ENCODE data around the gene VPS35L. TPM values are rescaled to one million over a fixed set of nuclear protein-coding genes. Genes with fewer than 3 reads are reported as not detected.

VPS35L gene
- total and polyA plus RNA-seq, 2 of the 13 experiments (the other 11 are each of a cell fraction or from before 2014, with no cell fraction given) = 1.4 to 1.6 TPM

GRCh38 chr16:19649980-19650379 is 94.5 kb downstream of the VPS35L start:
- H3K36me3 ChIP-seq (replicated peaks in 1 of 2; ENCODE audit: control insufficient read depth in 1 of 2, insufficient read depth in 2 of 2, low read length in 2 of 2) = no peaks in the 10 kb centered on the region
- H4K20me1 ChIP-seq (ENCODE audit: insufficient read depth, low read length) = no peaks in the 10 kb centered on the region
- ATAC-seq (no peak), DNase-seq (ENCODE audit: low spot score) (no peak), FAIRE-seq (no peak)
- H3K4me3 ChIP-seq (replicated peaks in 1 of 3; ENCODE audit: insufficient read depth in 1 of 3, low read depth in 2 of 3, low read length in 3 of 3) = no peak overlapping the region
- no peak overlapping the region for H3K4me2 ChIP-seq (ENCODE audit: low read depth, low read length)
- 58% methylated on average over 3 of the region's 3 CpGs for WGBS (ENCODE audit: low lambda C conversion rate)
- no TSS peak for BruUV-seq (replicated peaks)
- no peaks in the 10 kb centered on the region for H3K27me3 ChIP-seq (ENCODE audit: control insufficient read depth in 1 of 2, insufficient read depth in 2 of 2, low read length in 2 of 2)
- no peak overlapping the region for H2AFZ ChIP-seq (ENCODE audit: low read length)
- ChIA-PET POLR2A (no interaction called here), CTCF (ENCODE audit: low intra/inter-chr PET ratio, low total read pairs) (no interaction called here)
- no peak overlapping the region for H3K27ac ChIP-seq (ENCODE audit: extremely low read length, insufficient read depth, low read length)
- in situ Hi-C loops (cut with HindIII; ENCODE audit: extremely low pct_ligation_motif_present, low pct_unique_long_range_greater_than_20kb) = no loop called here
- TF ChIP-seq RELA (CRISPR knock-in tag; IDR thresholded peaks at IDR 0.05) (no peak), ZNF432 (CRISPR knock-in tag; IDR thresholded peaks at IDR 0.05; ENCODE audit: borderline replicate concordance) (no peak), ZBTB43 (CRISPR knock-in tag; conservative IDR thresholded peaks at IDR 0.05) (no peak), ZNF274 (CRISPR knock-in tag; IDR thresholded peaks at IDR 0.05) (no peak), ZKSCAN1 (IDR thresholded peaks at IDR 0.05; ENCODE audit: low read length) (no peak)
- H3K4me1 ChIP-seq (ENCODE audit: insufficient read depth, low read length) = peaks cover 10% of the 10 kb centered on the region
- H3K9ac ChIP-seq (ENCODE audit: insufficient read depth, low read depth, low read length) = no peak overlapping the region
- intact Hi-C loops (cut with micrococcal nuclease; ENCODE audit: unreplicated experiment) = no loop called here
- no peaks in the 10 kb centered on the region for H3K79me2 ChIP-seq (ENCODE audit: insufficient read depth, low read length)
- no peaks in the 10 kb centered on the region for H3K9me3 ChIP-seq (ENCODE audit: low read length)

GRCh38 chr16:19654147-19654546 is 98.6 kb downstream of the VPS35L start:
- Histone ChIP-seq H3K79me2 (ENCODE audit: insufficient read depth, low read length) (no peaks in the 10 kb centered on the region), H2AFZ (ENCODE audit: low read length) (no peak overlapping the region), H3K9ac (ENCODE audit: insufficient read depth, low read depth, low read length) (no peak overlapping the region), H3K4me2 (ENCODE audit: low read depth, low read length) (no peak overlapping the region), H3K36me3 (replicated peaks in 1 of 2; ENCODE audit: control insufficient read depth in 1 of 2, insufficient read depth in 2 of 2, low read length in 2 of 2) (no peaks in the 10 kb centered on the region), H3K4me3 (replicated peaks in 1 of 3; ENCODE audit: insufficient read depth in 1 of 3, low read depth in 2 of 3, low read length in 3 of 3) (no peak overlapping the region), H4K20me1 (ENCODE audit: insufficient read depth, low read length) (no peaks in the 10 kb centered on the region), H3K27me3 (ENCODE audit: control insufficient read depth in 1 of 2, insufficient read depth in 2 of 2, low read length in 2 of 2) (no peaks in the 10 kb centered on the region), H3K27ac (ENCODE audit: extremely low read length, insufficient read depth, low read length) (no peak overlapping the region), H3K4me1 (ENCODE audit: insufficient read depth, low read length) (peaks cover 10% of the 10 kb centered on the region), H3K9me3 (ENCODE audit: low read length) (no peaks in the 10 kb centered on the region)
- DNase-seq (ENCODE audit: low spot score) (no peak), FAIRE-seq (no peak), ATAC-seq (no peak)
- POLR2A ChIA-PET = no interaction called here
- CTCF ChIA-PET (ENCODE audit: low intra/inter-chr PET ratio, low total read pairs) = no interaction called here
- 65% methylated on average over 9 of the region's 9 CpGs for WGBS (ENCODE audit: low lambda C conversion rate)
- no TSS peak for BruUV-seq (replicated peaks)
- in situ Hi-C loops (cut with HindIII; ENCODE audit: extremely low pct_ligation_motif_present, low pct_unique_long_range_greater_than_20kb) = no loop called here
- TF ChIP-seq MNT (IDR thresholded peaks at IDR 0.05) (peak; percentile 97), THAP7 (CRISPR knock-in tag; IDR thresholded peaks at IDR 0.05) (no peak)
- intact Hi-C loops (cut with micrococcal nuclease; ENCODE audit: unreplicated experiment) = no loop called here

Measured in HepG2 (cell line).